ENCODE results near the gene EML2.

EML2 gene

GRCh38 chr19:45576682-45577081 is 62.5 kb downstream of the EML2 start:
- peaks cover 19% of the 10 kb centered on the region for H3K79me2 ChIP-seq
- peaks cover 42% of the 10 kb centered on the region for H3K4me1 ChIP-seq
- peak overlapping the region; percentile 97 for H3K27ac ChIP-seq
- TF ChIP-seq CTCF (IDR thresholded peaks at IDR 0.05): no peak
- peak overlapping the region; percentile 8 for H3K4me3 ChIP-seq (ENCODE audit: low read depth, low read length)
- H3K9ac ChIP-seq: no peak overlapping the region
- no peaks in the 10 kb centered on the region for H3K36me3 ChIP-seq (ENCODE audit: control insufficient read depth, insufficient read depth, low read length)
- H2AFZ ChIP-seq: no peak overlapping the region
- no peaks in the 10 kb centered on the region for H3K27me3 ChIP-seq (ENCODE audit: control insufficient read depth, insufficient read depth, low read length)
- no peaks in the 10 kb centered on the region for H3K9me3 ChIP-seq (ENCODE audit: control insufficient read depth, low read length)
- H3K4me2 ChIP-seq (ENCODE audit: low read length): peak overlapping the region; percentile 43

GRCh38 chr19:45575216-45575615 is 64.0 kb downstream of the EML2 start:
- peaks cover 26% of the 10 kb centered on the region for H3K79me2 ChIP-seq
- no peaks in the 10 kb centered on the region for H3K9me3 ChIP-seq (ENCODE audit: control insufficient read depth, low read length)
- H3K4me1 ChIP-seq: peaks cover 34% of the 10 kb centered on the region
- no peak for TF ChIP-seq CTCF (IDR thresholded peaks at IDR 0.05)
- H3K27me3 ChIP-seq (ENCODE audit: control insufficient read depth, insufficient read depth, low read length): no peaks in the 10 kb centered on the region
- no peak overlapping the region for H3K4me3 ChIP-seq (ENCODE audit: low read depth, low read length)
- no peaks in the 10 kb centered on the region for H3K36me3 ChIP-seq (ENCODE audit: control insufficient read depth, insufficient read depth, low read length)
- H3K4me2 ChIP-seq (ENCODE audit: low read length): peak overlapping the region; percentile 5
- H2AFZ ChIP-seq: no peak overlapping the region
- no peak overlapping the region for H3K9ac ChIP-seq
- peak overlapping the region; percentile 97 for H3K27ac ChIP-seq

- H3K4me3 ChIP-seq (ENCODE audit: low read depth, low read length): no peak overlapping the region
- no peak overlapping the region for H2AFZ ChIP-seq
- H3K79me2 ChIP-seq: peaks cover 31% of the 10 kb centered on the region
- no peaks in the 10 kb centered on the region for H3K36me3 ChIP-seq (ENCODE audit: control insufficient read depth, insufficient read depth, low read length)
- H3K9ac ChIP-seq: no peak overlapping the region
- H3K27ac ChIP-seq: peak overlapping the region; percentile 97
- no peak overlapping the region for H3K4me2 ChIP-seq (ENCODE audit: low read length)
- H3K9me3 ChIP-seq (ENCODE audit: control insufficient read depth, low read length): no peaks in the 10 kb centered on the region
- no peak for TF ChIP-seq CTCF (IDR thresholded peaks at IDR 0.05)
- no peaks in the 10 kb centered on the region for H3K27me3 ChIP-seq (ENCODE audit: control insufficient read depth, insufficient read depth, low read length)
- peaks cover 34% of the 10 kb centered on the region for H3K4me1 ChIP-seq
These were observed 64.7 kb downstream of the EML2 start for GRCh38 chr19:45574526-45574925.

DNA sequence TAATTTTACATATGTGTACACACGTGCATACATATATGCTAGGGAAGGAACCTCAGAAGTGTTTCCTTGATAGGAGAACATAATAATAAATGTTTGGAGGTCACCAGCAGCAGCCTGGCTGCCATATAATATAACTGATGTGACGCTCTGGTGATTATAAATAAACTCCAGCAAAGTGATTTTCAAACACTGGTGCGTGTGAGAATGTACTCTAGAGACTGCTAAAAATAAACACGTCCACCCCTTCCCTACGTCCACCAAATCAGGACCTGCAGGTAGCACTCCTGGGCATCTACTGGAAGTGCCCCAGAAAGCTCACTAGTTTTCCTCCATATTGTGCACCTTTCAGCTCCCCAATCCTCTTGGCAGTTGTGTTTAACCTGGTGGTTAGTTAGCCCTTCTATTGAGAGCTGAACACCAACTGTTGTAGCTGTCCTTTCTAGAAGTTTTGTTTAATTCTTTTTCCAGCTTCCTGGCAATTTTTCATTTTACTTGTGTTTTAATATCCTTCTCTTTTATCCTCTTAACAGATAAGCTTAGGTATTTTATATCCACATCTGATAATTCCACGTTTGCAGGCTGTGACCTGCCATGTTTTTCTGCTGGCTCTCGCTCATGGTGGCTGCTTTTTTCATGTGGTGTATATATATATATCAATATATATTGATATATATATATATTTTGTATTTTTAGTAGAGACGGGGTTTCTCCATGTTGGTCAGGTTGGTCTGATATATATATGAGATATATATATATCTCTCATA is 67.6 kb downstream of the EML2 start:
- H3K4me3 ChIP-seq (ENCODE audit: low read depth, low read length): no peak overlapping the region
- no peaks in the 10 kb centered on the region for H3K27me3 ChIP-seq (ENCODE audit: control insufficient read depth, insufficient read depth, low read length)
- H3K9ac ChIP-seq: no peak overlapping the region
- H2AFZ ChIP-seq: no peak overlapping the region
- H3K4me1 ChIP-seq: peaks cover 13% of the 10 kb centered on the region
- H3K36me3 ChIP-seq (ENCODE audit: control insufficient read depth, insufficient read depth, low read length): no peaks in the 10 kb centered on the region
- H3K4me2 ChIP-seq (ENCODE audit: low read length): no peak overlapping the region
- TF ChIP-seq CTCF (IDR thresholded peaks at IDR 0.05): no peak
- no peak overlapping the region for H3K27ac ChIP-seq
- peaks cover 49% of the 10 kb centered on the region for H3K79me2 ChIP-seq
- no peaks in the 10 kb centered on the region for H3K9me3 ChIP-seq (ENCODE audit: control insufficient read depth, low read length)
